GM23338 (cell line): ENCODE data around the gene H2BK1.

Experiments used
- CTCF ChIP-seq, 2 experiments: fragments of 200-600 bp in 1 of 2; sonication (generic) in 1 of 2; conservative IDR thresholded peaks; 2 replicates each; pipeline versions ENCODE4 v1.5.1 to v1.6.1; 2016 to 2017; ENCODE audit warnings: antibody characterized with exemption in 2 of 2, low read depth in 2 of 2, mild to moderate bottlenecking in 2 of 2, moderate library complexity in 1 of 2
- EZH2phosphoT487 ChIP-seq: fragments of 200-600 bp; sonication (generic); IDR thresholded peaks from one replicate; pipeline ENCODE4 v1.8.1; 2018; ENCODE audit warnings: antibody characterized with exemption; ENCODE audit not compliant: unreplicated experiment
- POLR2AphosphoS5 ChIP-seq: IDR thresholded peaks from 2 replicates; pipeline ENCODE4 v1.6.1; 2016; ENCODE audit warnings: antibody characterized with exemption, low read depth
- ZNF114 ChIP-seq: fragments of 250-450 bp; sonication (Bioruptor Pico); IDR thresholded peaks from 2 replicates; pipeline ENCODE4 v1.5.0; 2020; ENCODE audit warnings: mild to moderate bottlenecking, moderate library complexity

- TF ChIP-seq CTCF (conservative IDR thresholded peaks at IDR 0.05; ENCODE audit: low read depth in 2 of 2) (no peak), ZNF114 (CRISPR knock-in tag) (no peak), EZH2phosphoT487 (no peak), POLR2AphosphoS5 (no peak)
These were observed 18.0 kb upstream of the H2BK1 start for GRCh38 chr7:151228024-151228866.
